ENCODE measurements around the gene IFIT3. TPM values are rescaled to one million over a fixed set of nuclear protein-coding genes. Genes with fewer than 3 reads are reported as not detected.
A peak's percentile ranks its signal among the peaks of the same experiment; 100 is the strongest.
"Not testable (repeated sequence)": the region's sequence is repeated elsewhere in the genome, so short reads cannot be mapped to it uniquely, and the experiment has no call there.

The IFIT3 gene
- total RNA-seq, 1 donor from 2014 or later, result 1.9 TPM

GRCh38 chr10:89346405-89347254, 18.8 kb downstream of the IFIT3 start:
- intact Hi-C loops (cut with DNase I), result no loop called here
- H3K27ac ChIP-seq, result peak overlapping the region; percentile 22 to 60

GRCh38 chr10:89347701-89348457, 20.1 kb downstream of the IFIT3 start:
- no peak for TF ChIP-seq CTCF (IDR thresholded peaks at IDR 0.05)
- Histone ChIP-seq H3K9me3 (no peaks in the 10 kb centered on the region), H3K4me1 (peaks cover 0 to 35% of the 10 kb centered on the region in 2 donors), H3K27me3 (no peaks in the 10 kb centered on the region), H3K4me3 (no peak overlapping the region), H3K27ac (peak overlapping the region; percentile 22 to 60), H3K36me3 (no peaks in the 10 kb centered on the region)
- intact Hi-C loops (cut with DNase I), result no loop called here
- no peak for DNase-seq (ENCODE audit: low spot score in 2 of 2)

More at GRCh38 chr10:89346405-89347254, 18.8 kb downstream of the IFIT3 start:
- TF ChIP-seq CTCF (IDR thresholded peaks at IDR 0.05), result no peak
- Histone ChIP-seq H3K9me3 (no peaks in the 10 kb centered on the region), H3K4me3 (no peak overlapping the region), H3K4me1 (peaks cover 0 to 26% of the 10 kb centered on the region in 2 donors), H3K36me3 (no peaks in the 10 kb centered on the region), H3K27me3 (no peaks in the 10 kb centered on the region)
- no peak for DNase-seq (ENCODE audit: low spot score in 2 of 2)

- Histone ChIP-seq H3K27me3 (no peaks in the 10 kb centered on the region), H3K36me3 (no peaks in the 10 kb centered on the region), H3K4me1 (peaks cover 0 to 35% of the 10 kb centered on the region in 2 donors), H3K27ac (peak overlapping the region in 1 of 2 donors; percentile 60), H3K4me3 (no peak overlapping the region), H3K9me3 (no peaks in the 10 kb centered on the region)
- DNase-seq (ENCODE audit: low spot score in 2 of 2), result no peak
- intact Hi-C loops (cut with DNase I), result no loop called here
- no peak for TF ChIP-seq CTCF (IDR thresholded peaks at IDR 0.05)
These were observed 20.7 kb downstream of the IFIT3 start for GRCh38 chr10:89348481-89348880.

- Histone ChIP-seq H3K36me3 (no peaks in the 10 kb centered on the region), H3K27me3 (no peaks in the 10 kb centered on the region), H3K9me3 (no peaks in the 10 kb centered on the region), H3K4me3 (no peak overlapping the region), H3K27ac (peak overlapping the region; percentile 14 to 89), H3K4me1 (peaks cover 0 to 35% of the 10 kb centered on the region in 2 donors)
- intact Hi-C loops (cut with DNase I), result no loop called here
- no peak for TF ChIP-seq CTCF (IDR thresholded peaks at IDR 0.05)
- no peak for DNase-seq (ENCODE audit: low spot score in 2 of 2)
These were observed 21.2 kb downstream of the IFIT3 start for GRCh38 chr10:89348975-89349374.

- Histone ChIP-seq H3K4me1 (peaks cover 0 to 35% of the 10 kb centered on the region in 2 donors), H3K27ac (peak overlapping the region; percentile 85 to 89), H3K4me3 (peak overlapping the region; percentile 22 to 27)
- not testable (repeated sequence) for H3K9me3 ChIP-seq, H3K36me3 ChIP-seq, H3K27me3 ChIP-seq
- DNase-seq (ENCODE audit: low spot score in 2 of 2), result peak in 1 of 2 donors; percentile 78
- intact Hi-C loops (cut with DNase I), result loop anchor here (2.0 to 5.0 kb wide), 2 partner anchors 22 to 73 kb away; no protein-coding TSS in a partner anchor
These were observed 23.0 kb downstream of the IFIT3 start for GRCh38 chr10:89350631-89351315.

All from ascending aorta (tissue), 2 donors.